Astrocyte (in vitro differentiated cells and primary cell): ENCODE data around the gene RGS8. TPM values are rescaled to one million over a fixed set of nuclear protein-coding genes. Genes with fewer than 3 reads are reported as not detected.
A peak's percentile ranks its signal among the peaks of the same experiment; 100 is the strongest.

ENCODE experiments used
- DNase-seq: peaks from one replicate; pipeline ENCODE4 v3.0.0-alpha.2; 2010; ENCODE audit warnings: low read depth
- FAIRE-seq: peaks from 2 replicates; lab custom pipeline; 2011; peaks lifted over from hg19 to GRCh38; lab: Jason Lieb, UNC
- H2AFZ ChIP-seq: 2 replicates; pipeline ENCODE4 v1.6.0; 2012; ENCODE audit warnings: low read depth, low read length, inconsistent platforms
- H3K27ac ChIP-seq: 2 replicates; pipeline ENCODE4 v1.5.1; 2011; ENCODE audit warnings: low read depth, low read length, inconsistent platforms
- H3K27me3 ChIP-seq: 2 replicates; pipeline ENCODE4 v1.6.0; 2011; ENCODE audit warnings: low read length, inconsistent platforms; ENCODE audit not compliant: insufficient read depth
- H3K36me3 ChIP-seq: 2 replicates; pipeline ENCODE4 v1.5.1; 2011; ENCODE audit warnings: low read length, inconsistent platforms; ENCODE audit not compliant: insufficient read depth
- H3K4me1 ChIP-seq: 2 replicates; pipeline ENCODE4 v1.5.1; 2011; ENCODE audit warnings: low read length, inconsistent platforms; ENCODE audit not compliant: insufficient read depth
- H3K4me2 ChIP-seq: 2 replicates; pipeline ENCODE4 v1.6.0; 2012; ENCODE audit warnings: low read length, inconsistent platforms
- H3K4me3 ChIP-seq: 2 replicates; pipeline ENCODE4 v1.5.1; 2011; ENCODE audit warnings: low read depth, mild to moderate bottlenecking, low read length, inconsistent platforms; ENCODE audit not compliant: insufficient read depth
- H3K79me2 ChIP-seq: 2 replicates; pipeline ENCODE4 v1.6.0; 2012; ENCODE audit warnings: mild to moderate bottlenecking, low read length, inconsistent platforms; ENCODE audit not compliant: insufficient read depth
- H3K9ac ChIP-seq: 2 replicates; pipeline ENCODE4 v1.6.0; 2012; ENCODE audit warnings: mild to moderate bottlenecking, low read length, inconsistent platforms
- H3K9me3 ChIP-seq: 2 replicates; pipeline ENCODE4 v1.5.1; 2012; ENCODE audit warnings: low read depth, mild to moderate bottlenecking, low read length, inconsistent platforms; ENCODE audit not compliant: insufficient read depth
- H4K20me1 ChIP-seq: 2 replicates; pipeline ENCODE4 v1.6.0; 2012; ENCODE audit warnings: low read length, inconsistent platforms; ENCODE audit not compliant: insufficient read depth
- H3K27ac Mint-ChIP-seq: one replicate; pipeline ENCODE4 v1.8.0; 2021; ENCODE audit warnings: mild to moderate bottlenecking, mixed read lengths; ENCODE audit not compliant: unreplicated experiment
- H3K27me3 Mint-ChIP-seq: one replicate; pipeline ENCODE4 v1.8.0; 2021; ENCODE audit warnings: low read depth, mixed read lengths; ENCODE audit not compliant: unreplicated experiment
- H3K36me3 Mint-ChIP-seq: one replicate; pipeline ENCODE4 v1.8.0; 2021; ENCODE audit warnings: low read depth, mixed read lengths; ENCODE audit not compliant: unreplicated experiment
- H3K4me1 Mint-ChIP-seq: one replicate; pipeline ENCODE4 v1.8.0; 2021; ENCODE audit warnings: low read depth, mixed read lengths; ENCODE audit not compliant: unreplicated experiment
- H3K4me3 Mint-ChIP-seq: one replicate; pipeline ENCODE4 v1.8.0; 2021; ENCODE audit warnings: mild to moderate bottlenecking, moderate library complexity, mixed read lengths; ENCODE audit not compliant: unreplicated experiment
- H3K9me3 Mint-ChIP-seq: one replicate; pipeline ENCODE4 v1.8.0; 2021; ENCODE audit warnings: mild to moderate bottlenecking, mixed read lengths; ENCODE audit not compliant: unreplicated experiment
- CTCF ChIP-seq: IDR thresholded peaks from 2 replicates; pipeline ENCODE4 v1.5.1; 2011; ENCODE audit warnings: low read depth, mild to moderate bottlenecking, inconsistent platforms, low read length, moderate library complexity; ENCODE audit not compliant: insufficient read depth
- EZH2 ChIP-seq: IDR thresholded peaks from 2 replicates; pipeline ENCODE4 v1.6.1; 2012; ENCODE audit warnings: mild to moderate bottlenecking, low read length, inconsistent platforms; ENCODE audit not compliant: insufficient read depth
- total RNA-seq: library from RNA; stranded (reverse); gene quantifications from 2 replicates; pipeline ENCODE4 v1.2.1, GENCODE V29; 2021

Gene RGS8
- total RNA-seq, 1 donor from 2014 or later: 0.09 TPM

GRCh38 chr1:182680408-182680807, 4.0 kb downstream of the RGS8 start:
- Histone ChIP-seq H4K20me1 (no peaks in the 10 kb centered on the region), H3K9ac (no peak overlapping the region), H3K4me1 (peaks cover 7% of the 10 kb centered on the region), H3K4me3 (no peak overlapping the region), H2AFZ (no peak overlapping the region), H3K9me3 (no peaks in the 10 kb centered on the region), H3K4me2 (peak overlapping the region; percentile 37), H3K27me3 (peaks cover 3% of the 10 kb centered on the region), H3K79me2 (no peaks in the 10 kb centered on the region), H3K27ac (no peak overlapping the region), H3K36me3 (no peaks in the 10 kb centered on the region)
- Mint-ChIP-seq H3K4me3 (no peak overlapping the region), H3K27ac (no peak overlapping the region), H3K36me3 (no peaks in the 10 kb centered on the region), H3K9me3 (peaks cover 2% of the 10 kb centered on the region), H3K27me3 (peaks cover 18% of the 10 kb centered on the region), H3K4me1 (no peaks in the 10 kb centered on the region)
- DNase-seq (no peak), FAIRE-seq (no peak)
- TF ChIP-seq EZH2 (no peak), CTCF (no peak)

- no peaks in the 10 kb centered on the region for H3K79me2 ChIP-seq
- FAIRE-seq (no peak), DNase-seq (no peak)
- H3K4me2 ChIP-seq: no peak overlapping the region
- H3K4me1 ChIP-seq: peaks cover 7% of the 10 kb centered on the region
- TF ChIP-seq CTCF (no peak), EZH2 (no peak)
- Mint-ChIP-seq H3K27ac (no peak overlapping the region), H3K27me3 (peaks cover 18% of the 10 kb centered on the region), H3K4me3 (no peak overlapping the region), H3K4me1 (peaks cover 4% of the 10 kb centered on the region), H3K9me3 (peaks cover 2% of the 10 kb centered on the region), H3K36me3 (no peaks in the 10 kb centered on the region)
- H3K9me3 ChIP-seq: no peaks in the 10 kb centered on the region
- H2AFZ ChIP-seq: no peak overlapping the region
- no peaks in the 10 kb centered on the region for H3K36me3 ChIP-seq
- no peak overlapping the region for H3K27ac ChIP-seq
- H4K20me1 ChIP-seq: no peaks in the 10 kb centered on the region
- H3K9ac ChIP-seq: no peak overlapping the region
- no peaks in the 10 kb centered on the region for H3K27me3 ChIP-seq
- no peak overlapping the region for H3K4me3 ChIP-seq
Observed at GRCh38 chr1:182679684-182680083, 4.7 kb downstream of the RGS8 start.

GRCh38 chr1:182677397-182678098, 6.8 kb downstream of the RGS8 start:
- Mint-ChIP-seq H3K27me3 (peaks cover 14% of the 10 kb centered on the region), H3K27ac (no peak overlapping the region), H3K4me3 (no peak overlapping the region), H3K4me1 (peaks cover 8% of the 10 kb centered on the region), H3K36me3 (no peaks in the 10 kb centered on the region), H3K9me3 (peaks cover 2% of the 10 kb centered on the region)
- H3K27ac ChIP-seq: no peak overlapping the region
- peaks cover 3% of the 10 kb centered on the region for H3K27me3 ChIP-seq
- no peak overlapping the region for H3K9ac ChIP-seq
- DNase-seq: no peak
- H3K9me3 ChIP-seq: no peaks in the 10 kb centered on the region
- H3K4me2 ChIP-seq: no peak overlapping the region
- no peak overlapping the region for H2AFZ ChIP-seq
- H3K4me1 ChIP-seq: peaks cover 7% of the 10 kb centered on the region
- TF ChIP-seq EZH2: no peak
- TF ChIP-seq CTCF: no peak
- H3K79me2 ChIP-seq: no peaks in the 10 kb centered on the region
- H3K4me3 ChIP-seq: no peak overlapping the region
- no peak for FAIRE-seq
- H4K20me1 ChIP-seq: no peaks in the 10 kb centered on the region
- H3K36me3 ChIP-seq: no peaks in the 10 kb centered on the region
